Astrocyte (in vitro differentiated cells and primary cell): Measurements from ENCODE around the gene TMEM184B. TPM values are rescaled to one million over a fixed set of nuclear protein-coding genes. Genes with fewer than 3 reads are reported as not detected.

ENCODE experiments used
- DNase-seq: peaks from one replicate; pipeline ENCODE4 v3.0.0-alpha.2; 2010; ENCODE audit warnings: low read depth
- FAIRE-seq: peaks from 2 replicates; lab custom pipeline; 2011; peaks lifted over from hg19 to GRCh38; lab: Jason Lieb, UNC
- H2AFZ ChIP-seq: 2 replicates; pipeline ENCODE4 v1.6.0; 2012; ENCODE audit warnings: low read depth, low read length, inconsistent platforms
- H3K27ac ChIP-seq: 2 replicates; pipeline ENCODE4 v1.5.1; 2011; ENCODE audit warnings: low read depth, low read length, inconsistent platforms
- H3K27me3 ChIP-seq: 2 replicates; pipeline ENCODE4 v1.6.0; 2011; ENCODE audit warnings: low read length, inconsistent platforms; ENCODE audit not compliant: insufficient read depth
- H3K36me3 ChIP-seq: 2 replicates; pipeline ENCODE4 v1.5.1; 2011; ENCODE audit warnings: low read length, inconsistent platforms; ENCODE audit not compliant: insufficient read depth
- H3K4me1 ChIP-seq: 2 replicates; pipeline ENCODE4 v1.5.1; 2011; ENCODE audit warnings: low read length, inconsistent platforms; ENCODE audit not compliant: insufficient read depth
- H3K4me2 ChIP-seq: 2 replicates; pipeline ENCODE4 v1.6.0; 2012; ENCODE audit warnings: low read length, inconsistent platforms
- H3K4me3 ChIP-seq: 2 replicates; pipeline ENCODE4 v1.5.1; 2011; ENCODE audit warnings: low read depth, mild to moderate bottlenecking, low read length, inconsistent platforms; ENCODE audit not compliant: insufficient read depth
- H3K79me2 ChIP-seq: 2 replicates; pipeline ENCODE4 v1.6.0; 2012; ENCODE audit warnings: mild to moderate bottlenecking, low read length, inconsistent platforms; ENCODE audit not compliant: insufficient read depth
- H3K9ac ChIP-seq: 2 replicates; pipeline ENCODE4 v1.6.0; 2012; ENCODE audit warnings: mild to moderate bottlenecking, low read length, inconsistent platforms
- H3K9me3 ChIP-seq: 2 replicates; pipeline ENCODE4 v1.5.1; 2012; ENCODE audit warnings: low read depth, mild to moderate bottlenecking, low read length, inconsistent platforms; ENCODE audit not compliant: insufficient read depth
- H4K20me1 ChIP-seq: 2 replicates; pipeline ENCODE4 v1.6.0; 2012; ENCODE audit warnings: low read length, inconsistent platforms; ENCODE audit not compliant: insufficient read depth
- H3K27ac Mint-ChIP-seq: one replicate; pipeline ENCODE4 v1.8.0; 2021; ENCODE audit warnings: mild to moderate bottlenecking, mixed read lengths; ENCODE audit not compliant: unreplicated experiment
- H3K27me3 Mint-ChIP-seq: one replicate; pipeline ENCODE4 v1.8.0; 2021; ENCODE audit warnings: low read depth, mixed read lengths; ENCODE audit not compliant: unreplicated experiment
- H3K36me3 Mint-ChIP-seq: one replicate; pipeline ENCODE4 v1.8.0; 2021; ENCODE audit warnings: low read depth, mixed read lengths; ENCODE audit not compliant: unreplicated experiment
- H3K4me1 Mint-ChIP-seq: one replicate; pipeline ENCODE4 v1.8.0; 2021; ENCODE audit warnings: low read depth, mixed read lengths; ENCODE audit not compliant: unreplicated experiment
- H3K4me3 Mint-ChIP-seq: one replicate; pipeline ENCODE4 v1.8.0; 2021; ENCODE audit warnings: mild to moderate bottlenecking, moderate library complexity, mixed read lengths; ENCODE audit not compliant: unreplicated experiment
- H3K9me3 Mint-ChIP-seq: one replicate; pipeline ENCODE4 v1.8.0; 2021; ENCODE audit warnings: mild to moderate bottlenecking, mixed read lengths; ENCODE audit not compliant: unreplicated experiment
- CTCF ChIP-seq: IDR thresholded peaks from 2 replicates; pipeline ENCODE4 v1.5.1; 2011; ENCODE audit warnings: low read depth, mild to moderate bottlenecking, inconsistent platforms, low read length, moderate library complexity; ENCODE audit not compliant: insufficient read depth
- EZH2 ChIP-seq: IDR thresholded peaks from 2 replicates; pipeline ENCODE4 v1.6.1; 2012; ENCODE audit warnings: mild to moderate bottlenecking, low read length, inconsistent platforms; ENCODE audit not compliant: insufficient read depth
- total RNA-seq: library from RNA; stranded (reverse); gene quantifications from 2 replicates; pipeline ENCODE4 v1.2.1, GENCODE V29; 2021

TMEM184B gene
- total RNA-seq, 1 donor from 2014 or later, result 109 TPM

GRCh38 chr22:38186429-38186828 lies 86.4 kb downstream of the TMEM184B start:
- Histone ChIP-seq H3K9ac (no peak overlapping the region), H4K20me1 (no peaks in the 10 kb centered on the region), H3K36me3 (no peaks in the 10 kb centered on the region), H3K27me3 (no peaks in the 10 kb centered on the region), H3K4me3 (no peak overlapping the region), H3K4me2 (no peak overlapping the region), H3K27ac (no peak overlapping the region), H3K79me2 (no peaks in the 10 kb centered on the region), H3K9me3 (no peaks in the 10 kb centered on the region), H2AFZ (no peak overlapping the region), H3K4me1 (peaks cover under 1% of the 10 kb centered on the region)
- Mint-ChIP-seq H3K4me3 (no peak overlapping the region), H3K27ac (no peak overlapping the region), H3K4me1 (peaks cover under 1% of the 10 kb centered on the region), H3K27me3 (no peaks in the 10 kb centered on the region), H3K9me3 (no peaks in the 10 kb centered on the region), H3K36me3 (no peaks in the 10 kb centered on the region)
- DNase-seq, result no peak
- no peak for FAIRE-seq
- TF ChIP-seq CTCF (no peak), EZH2 (no peak)

GRCh38 chr22:38184788-38185187 lies 88.0 kb downstream of the TMEM184B start:
- H3K27ac ChIP-seq, result no peak overlapping the region
- H3K9ac ChIP-seq, result no peak overlapping the region
- H2AFZ ChIP-seq, result no peak overlapping the region
- no peak for FAIRE-seq
- no peak for DNase-seq
- Mint-ChIP-seq H3K27me3 (no peaks in the 10 kb centered on the region), H3K9me3 (no peaks in the 10 kb centered on the region), H3K4me3 (no peak overlapping the region), H3K36me3 (no peaks in the 10 kb centered on the region), H3K27ac (no peak overlapping the region), H3K4me1 (peaks cover 16% of the 10 kb centered on the region)
- H3K4me1 ChIP-seq, result peaks cover 17% of the 10 kb centered on the region
- no peaks in the 10 kb centered on the region for H3K79me2 ChIP-seq
- no peaks in the 10 kb centered on the region for H3K27me3 ChIP-seq
- no peaks in the 10 kb centered on the region for H3K9me3 ChIP-seq
- H3K36me3 ChIP-seq, result no peaks in the 10 kb centered on the region
- TF ChIP-seq EZH2 (no peak), CTCF (no peak)
- H4K20me1 ChIP-seq, result no peaks in the 10 kb centered on the region
- no peak overlapping the region for H3K4me3 ChIP-seq
- H3K4me2 ChIP-seq, result no peak overlapping the region

GRCh38 chr22:38181453-38182200 lies 91.2 kb downstream of the TMEM184B start, which contains the start of gene PLA2G6:
TSS of gene PLA2G6 (minus strand) at chr22:38181830. CDS start at chr22:38169426, 12,404 bp downstream.
- H3K4me1 Mint-ChIP-seq, result peaks cover 28% of the 10 kb centered on the region

More at GRCh38 chr22:38181453-38182200, 91.2 kb downstream of the TMEM184B start, which contains the start of gene PLA2G6:
- Histone ChIP-seq H2AFZ (peak within 1 kb of the TSS; percentile 74), H3K4me1 (peaks cover 30% of the 10 kb centered on the region), H3K79me2 (no peaks in the 10 kb centered on the region), H3K4me3 (peak within 1 kb of the TSS; percentile 54), H3K36me3 (no peaks in the 10 kb centered on the region), H3K4me2 (peak within 1 kb of the TSS; percentile 87), H3K9ac (peak within 1 kb of the TSS; percentile 84), H3K9me3 (no peaks in the 10 kb centered on the region), H4K20me1 (no peaks in the 10 kb centered on the region), H3K27me3 (no peaks in the 10 kb centered on the region), H3K27ac (peak within 1 kb of the TSS; percentile 91)
- peak within 1 kb of the TSS; percentile 95 for H3K27ac Mint-ChIP-seq
- H3K4me3 Mint-ChIP-seq, result peak within 1 kb of the TSS; percentile 93
- no peaks in the 10 kb centered on the region for H3K9me3 Mint-ChIP-seq
- peak; percentile 95 for DNase-seq
- no peaks in the 10 kb centered on the region for H3K27me3 Mint-ChIP-seq
- TF ChIP-seq EZH2, result no peak
- no peak for TF ChIP-seq CTCF
- H3K36me3 Mint-ChIP-seq, result no peaks in the 10 kb centered on the region
- peak; percentile 5 for FAIRE-seq
